ENCODE measurements around the gene ERC2. TPM values are rescaled to one million over a fixed set of nuclear protein-coding genes. Genes with fewer than 3 reads are reported as not detected.
"Not testable (repeated sequence)": the region's sequence is repeated elsewhere in the genome, so short reads cannot be mapped to it uniquely, and the experiment has no call there.

ERC2 gene
- 1.2 and 3.4 TPM in 2 replicates for total RNA-seq (2014; rRNA removed; shearing (Covaris generic))

DNA sequence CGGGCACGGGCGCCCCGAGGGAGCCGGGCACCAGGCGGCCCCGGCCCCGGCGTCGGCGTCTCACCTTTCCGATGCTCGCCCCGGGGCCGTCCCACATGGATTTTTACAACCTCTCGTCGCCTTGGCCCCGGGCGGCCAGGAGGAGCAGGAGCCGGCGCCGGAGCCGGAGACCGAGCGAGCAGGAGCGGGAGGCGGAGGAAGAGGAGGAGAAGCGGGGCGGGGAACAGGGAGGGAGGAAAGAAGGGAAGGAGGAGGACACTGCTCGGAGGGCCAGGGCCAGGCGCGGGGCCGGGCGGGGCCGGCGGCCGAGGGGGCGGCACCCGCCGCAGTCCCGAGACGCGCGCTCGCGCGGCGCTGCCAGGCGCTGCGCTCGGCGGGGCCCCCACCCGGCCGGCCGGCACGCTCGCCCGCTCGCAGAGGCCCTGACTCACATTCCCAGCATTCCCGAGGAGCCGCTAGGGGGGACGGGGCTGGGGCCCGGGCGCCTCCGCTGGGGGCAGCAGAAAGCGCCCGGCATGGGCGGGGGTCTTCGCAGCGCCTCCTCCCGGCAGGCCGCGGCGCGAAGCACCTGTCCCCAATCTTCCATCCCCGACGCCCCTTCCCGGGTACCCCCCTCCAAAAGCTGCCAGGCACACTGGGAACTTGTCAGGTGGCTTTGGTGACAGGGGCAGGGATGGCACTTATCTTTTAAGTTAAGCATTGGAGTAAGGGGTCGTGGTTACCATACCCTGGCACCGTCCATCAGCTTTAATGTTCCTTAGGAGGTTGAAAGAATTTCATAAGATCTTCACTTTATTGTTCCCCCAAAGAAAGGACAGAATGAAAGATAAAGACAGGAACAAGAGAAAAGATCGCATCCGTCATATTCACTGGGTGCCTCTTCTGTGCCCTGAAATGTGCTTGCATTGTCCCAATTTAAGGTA lies at the start of gene ERC2:
Gene ERC2, minus strand, starts transcription at position 284 of the 923 bp plus-strand sequence.
- DNase-seq (ENCODE audit: low read depth) = peak; percentile 56

DNA sequence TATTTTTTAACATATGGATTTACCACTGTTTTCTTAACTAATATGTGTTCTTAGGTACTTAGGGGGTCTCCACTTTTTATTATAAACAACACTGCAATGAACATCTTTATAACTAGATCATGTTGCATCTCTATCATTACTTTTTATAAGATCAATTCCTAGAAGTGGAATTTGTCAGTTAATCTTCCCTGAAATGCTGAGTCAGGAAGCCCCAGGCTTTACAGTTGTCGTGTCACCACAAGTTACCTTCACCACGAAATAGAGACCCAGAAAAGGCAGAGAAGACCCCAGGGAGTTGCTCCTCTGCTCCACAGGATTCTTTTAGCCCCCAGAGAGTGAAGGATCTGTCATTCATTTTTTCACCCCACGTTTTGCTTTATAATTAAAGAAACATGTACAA lies 34.5 kb upstream of the ERC2 start:
- no peak for DNase-seq (ENCODE audit: low read depth)

DNA sequence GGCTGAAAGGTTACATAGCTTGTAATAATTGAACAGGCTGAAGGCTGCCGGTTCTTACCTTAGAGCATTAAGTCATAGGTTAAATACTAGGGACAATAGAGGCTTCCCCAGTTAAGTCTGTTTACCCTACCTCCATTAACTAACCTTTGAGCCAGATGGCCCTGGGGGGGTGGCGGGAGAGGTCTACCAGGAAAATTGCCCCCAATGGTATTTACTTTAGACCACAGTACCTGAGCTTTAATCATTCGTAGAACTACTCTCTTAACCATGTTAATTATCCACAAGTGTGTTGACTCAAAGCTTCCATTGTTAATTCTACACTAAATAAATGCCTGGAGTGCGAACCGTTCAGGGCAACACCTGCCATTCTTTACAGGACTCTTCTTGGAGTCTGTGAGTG lies 28.1 kb upstream of the ERC2 start:
- not testable (repeated sequence) for DNase-seq (ENCODE audit: low read depth)

- DNase-seq (ENCODE audit: low read depth) = peak; percentile 76
Measured at GRCh38 chr3:56494679-56495322, 26.5 kb upstream of the ERC2 start.

- DNase-seq (ENCODE audit: low read depth) = no peak
Measured at GRCh38 chr3:56491566-56491965, 23.3 kb upstream of the ERC2 start.

DNA sequence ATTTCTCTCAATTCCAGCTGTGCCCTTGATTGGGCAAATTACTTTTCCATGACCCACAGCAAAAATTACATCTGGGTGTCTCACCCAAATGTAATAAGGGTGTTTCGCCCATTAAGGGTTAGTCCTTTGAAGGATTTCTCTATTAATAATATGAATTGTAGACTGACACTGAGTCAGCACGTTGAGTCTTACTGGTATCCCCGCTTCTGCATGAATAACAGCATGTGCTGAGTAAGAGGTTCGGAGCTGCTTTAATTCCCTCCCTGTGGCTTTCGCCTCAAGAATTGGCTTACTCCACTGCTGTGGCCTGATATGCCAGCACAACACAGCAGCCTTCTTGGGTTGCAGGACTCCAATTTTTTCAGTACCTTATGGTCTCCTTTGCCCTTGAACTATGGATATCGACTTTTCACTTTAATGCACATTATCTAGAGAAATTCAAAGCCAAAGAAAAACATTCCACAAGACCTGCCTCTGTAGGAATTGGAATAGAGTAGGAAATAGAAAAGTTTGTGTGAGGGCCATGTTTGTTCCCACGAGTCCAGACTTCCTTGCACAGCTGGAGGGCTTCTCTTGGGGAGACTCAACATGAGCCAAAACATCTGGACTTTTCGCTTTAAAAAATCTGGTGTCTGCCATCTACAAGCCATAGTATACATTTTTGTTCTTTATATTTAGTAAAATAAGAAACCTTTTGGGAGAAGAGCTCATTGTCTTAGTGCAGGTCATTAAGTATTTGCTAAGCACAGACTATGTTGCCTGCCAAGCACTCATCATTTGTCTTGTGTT lies 20.7 kb upstream of the ERC2 start:
- no peak for DNase-seq (ENCODE audit: low read depth)

- no peak for DNase-seq (ENCODE audit: low read depth)
Measured at GRCh38 chr3:56484525-56485032, 16.3 kb upstream of the ERC2 start.

DNA sequence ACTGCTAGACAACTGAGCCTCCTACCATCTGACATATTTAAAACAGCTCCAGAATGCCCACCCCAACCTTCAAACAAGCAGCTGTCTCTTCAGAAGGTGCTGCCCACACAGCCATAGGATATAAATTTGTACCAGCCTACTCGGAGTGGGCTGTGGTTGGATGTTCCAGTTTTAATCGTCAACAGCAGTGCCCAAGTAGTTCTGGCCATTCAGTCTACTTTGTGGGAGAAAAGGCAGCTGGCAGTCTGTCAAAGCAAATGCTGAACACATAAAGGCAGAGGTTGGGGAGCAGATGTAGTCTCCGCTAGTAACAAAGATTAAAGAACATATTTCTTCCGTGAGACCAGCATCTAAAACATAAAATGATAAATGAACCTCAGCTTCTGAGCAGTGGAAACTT lies 15.9 kb upstream of the ERC2 start:
- DNase-seq (ENCODE audit: low read depth) = no peak

DNA sequence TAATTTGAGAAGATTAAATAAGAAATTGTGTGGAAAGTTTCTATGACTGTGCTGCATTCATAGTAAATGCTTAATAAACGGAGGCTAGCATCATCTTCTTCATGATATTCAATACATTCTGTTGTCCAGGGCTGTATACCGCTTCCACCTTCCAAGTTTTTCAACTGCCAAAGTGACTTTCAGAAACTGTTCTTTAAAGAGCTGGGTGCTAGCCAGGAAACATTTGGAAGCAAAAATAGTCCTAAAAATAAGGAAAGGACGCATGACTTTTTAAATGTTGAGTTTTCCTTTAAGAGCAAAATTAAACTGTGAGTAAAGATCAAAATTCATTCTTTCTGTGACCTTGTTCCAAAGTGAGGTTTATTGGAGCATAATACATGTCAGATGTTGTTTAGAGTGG lies 9.4 kb upstream of the ERC2 start:
- DNase-seq (ENCODE audit: low read depth) = no peak

DNA sequence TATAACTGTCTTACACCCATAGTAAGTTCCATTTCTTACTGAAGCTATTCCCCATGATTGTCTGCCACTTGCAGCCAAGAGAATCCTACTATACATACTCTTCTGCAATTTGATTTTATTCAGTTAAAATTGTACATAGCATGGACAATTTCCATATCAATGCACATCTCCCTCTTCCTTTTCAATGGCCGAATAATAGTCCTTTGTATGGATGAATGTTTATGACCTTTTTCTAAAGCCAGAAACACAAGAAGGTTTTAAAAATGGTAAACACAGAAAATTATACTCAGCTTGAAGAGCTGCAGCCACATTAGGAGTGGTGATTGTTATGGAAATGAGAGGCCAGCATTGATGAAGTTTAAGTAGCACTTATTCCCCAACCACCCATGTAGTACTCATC lies 8.5 kb upstream of the ERC2 start:
- DNase-seq (ENCODE audit: low read depth) = no peak

- no peak for DNase-seq (ENCODE audit: low read depth)
Measured at GRCh38 chr3:56471771-56472170, 3.5 kb upstream of the ERC2 start.

DNA sequence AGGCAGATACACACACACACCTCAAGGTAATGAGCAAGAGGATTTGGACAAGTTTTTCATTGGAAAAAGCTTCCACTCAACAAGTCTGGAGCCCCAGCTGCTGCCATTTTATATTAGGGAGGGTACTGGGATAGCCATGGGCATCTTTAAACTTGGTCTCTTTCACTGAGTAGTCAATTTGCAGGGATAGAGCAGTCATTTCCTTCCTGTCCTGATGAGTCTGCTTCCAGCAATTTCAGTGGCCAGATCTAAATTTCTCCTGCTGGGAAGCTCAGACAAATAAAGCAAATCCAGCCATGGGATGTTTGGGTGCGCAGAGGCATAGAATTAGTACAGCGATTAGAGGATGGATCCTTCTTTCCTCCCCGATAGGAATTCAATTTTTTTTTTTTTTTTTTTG lies 874 bp upstream of the ERC2 start:
- DNase-seq (ENCODE audit: low read depth) = peak; percentile 8

GRCh38 chr3:56467801-56468183 lies 475 bp downstream of the ERC2 start:
- no peak for DNase-seq (ENCODE audit: low read depth)

- DNase-seq (ENCODE audit: low read depth) = peak; percentile 85
Measured at GRCh38 chr3:56467108-56467507, 1.2 kb downstream of the ERC2 start.

DNA sequence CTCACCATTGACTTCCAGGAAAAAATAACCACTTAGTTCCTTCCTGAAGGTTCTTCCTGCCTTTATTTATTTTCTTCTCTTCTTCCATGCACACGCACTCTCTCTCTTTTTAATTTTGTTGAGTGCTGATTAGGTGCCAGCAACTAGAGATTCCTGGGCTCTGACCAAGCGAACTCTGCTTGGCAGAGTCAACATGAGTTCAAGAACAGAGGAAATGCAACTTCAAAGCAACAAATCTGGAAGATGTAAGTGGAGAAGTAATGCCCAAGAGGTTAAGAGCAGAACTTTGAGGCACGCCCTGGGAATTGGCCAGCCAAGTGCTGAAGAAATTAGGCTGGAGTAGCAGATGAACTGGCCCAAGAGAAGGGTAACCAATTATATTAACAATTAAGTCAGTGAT lies 8.5 kb downstream of the ERC2 start:
- DNase-seq (ENCODE audit: low read depth) = no peak

DNA sequence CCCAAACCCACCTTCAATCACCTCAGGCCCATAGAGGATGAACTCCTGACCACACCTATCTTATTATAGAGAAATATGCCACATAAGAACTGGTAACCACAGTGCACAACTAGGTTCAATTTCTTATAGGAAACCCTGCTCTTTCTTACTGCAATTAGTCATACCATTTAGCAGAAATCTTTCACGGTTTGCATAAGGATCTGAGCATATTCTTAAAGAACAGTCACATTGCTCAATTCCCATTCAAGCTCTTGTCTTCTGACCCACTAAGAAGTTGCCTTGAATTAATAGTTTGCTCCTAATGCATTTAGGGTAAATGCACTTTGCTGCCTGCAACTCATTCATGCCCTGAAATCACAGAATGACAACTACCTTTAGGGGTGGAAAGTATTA lies 9.2 kb downstream of the ERC2 start:
- no peak for DNase-seq (ENCODE audit: low read depth)

- DNase-seq (ENCODE audit: low read depth) = no peak
Measured at GRCh38 chr3:56458496-56459103, 9.7 kb downstream of the ERC2 start.

DNA sequence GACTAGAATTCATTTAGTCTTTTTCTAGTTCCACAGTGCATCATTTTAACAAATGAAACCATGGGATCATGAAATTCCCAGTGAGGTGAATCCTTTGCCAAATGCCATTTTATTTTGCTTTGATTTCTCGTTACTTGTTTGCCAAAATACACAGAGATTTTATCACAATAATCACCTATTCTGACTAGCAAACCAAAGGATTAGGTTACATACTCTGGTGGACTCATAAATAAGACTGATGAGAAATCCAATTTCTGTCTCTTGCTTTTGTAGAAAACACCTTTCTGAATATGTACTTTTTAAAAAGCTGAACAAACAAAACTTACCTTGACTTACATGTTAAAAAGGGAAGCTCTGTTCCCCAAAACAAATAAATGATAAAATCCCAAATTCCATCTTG lies 12.2 kb downstream of the ERC2 start:
- DNase-seq (ENCODE audit: low read depth) = no peak

GRCh38 chr3:56453011-56453410 lies 15.3 kb downstream of the ERC2 start:
- no peak for DNase-seq (ENCODE audit: low read depth)

DNA sequence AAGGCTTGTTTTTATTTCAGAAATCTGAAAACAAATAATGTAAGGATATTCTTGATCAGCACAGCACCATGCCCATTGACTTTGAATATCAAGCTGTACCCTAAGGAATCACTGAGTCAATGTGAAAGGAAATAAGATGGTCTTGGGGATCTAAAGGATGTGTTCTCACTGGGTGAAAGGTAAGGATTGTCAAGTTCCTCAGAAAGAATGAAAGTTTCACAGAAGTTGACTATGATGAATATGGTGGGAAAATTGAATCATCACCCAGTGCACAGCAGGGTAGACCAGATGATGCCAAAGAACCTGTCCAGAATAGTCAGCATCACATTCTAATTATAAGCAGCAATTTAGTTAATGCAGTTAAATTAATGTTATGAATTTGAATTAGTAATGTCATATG lies 16.2 kb downstream of the ERC2 start:
- DNase-seq (ENCODE audit: low read depth) = no peak

DNA sequence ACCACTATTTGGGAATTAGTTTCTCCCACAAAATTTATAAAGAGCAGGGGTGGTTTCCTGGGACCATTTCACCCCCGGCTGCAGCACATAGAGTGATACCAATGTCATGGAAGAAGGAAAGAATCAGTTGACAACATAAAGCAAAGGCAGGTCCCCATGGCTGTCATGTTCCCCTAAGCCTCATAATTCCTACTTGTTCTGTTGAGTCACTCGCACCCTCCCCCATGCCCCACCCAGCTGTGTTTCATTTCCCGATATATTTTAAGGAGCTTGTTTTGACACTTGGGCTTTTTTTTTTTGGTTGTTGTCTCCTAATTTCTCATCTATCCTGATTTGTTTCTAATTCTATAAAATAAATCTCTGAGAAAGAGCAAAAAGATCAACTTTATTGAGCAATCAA lies 24.9 kb downstream of the ERC2 start:
- no peak for DNase-seq (ENCODE audit: low read depth)

DNA sequence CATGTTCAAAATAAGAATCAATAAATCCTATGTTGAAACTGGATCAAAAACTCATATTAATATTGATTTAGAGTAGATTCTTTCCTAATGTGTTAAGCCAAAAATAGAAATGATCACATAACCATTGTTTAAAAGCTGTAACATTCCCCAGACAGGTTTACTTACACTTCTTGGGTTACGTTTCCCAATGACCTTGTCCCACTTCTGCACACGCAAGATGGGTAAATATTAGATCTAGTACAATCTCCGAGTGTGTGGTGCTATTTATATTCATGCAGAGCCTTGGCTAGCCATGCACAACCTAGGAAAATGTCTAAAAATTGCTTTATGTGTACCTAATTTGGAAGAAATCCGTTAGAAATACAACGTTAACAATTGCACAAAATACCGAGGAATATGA lies 39.6 kb downstream of the ERC2 start:
- no peak for DNase-seq (ENCODE audit: low read depth)
